DND-41 (cell line): ENCODE measurements around the gene GNPAT.

Experiments
- ATAC-seq: fragments of 200-7000 bp; cut with Tn5 transposase; 3 replicates; pipeline ENCODE4 v1.9.1; 2021; ENCODE audit warnings: low read depth; ENCODE audit not compliant: insufficient read depth
- DNase-seq: peaks from one replicate; pipeline ENCODE4 v3.0.0-alpha.2; 2020
- H2AFZ ChIP-seq: 2 replicates; pipeline ENCODE4 v1.6.0; 2012; ENCODE audit warnings: low read depth, low read length
- H3K27ac ChIP-seq: 2 replicates; pipeline ENCODE4 v1.5.1; 2012; ENCODE audit warnings: low read length, inconsistent platforms
- H3K27me3 ChIP-seq: fragments of 200-600 bp; sonication (generic); 2 replicates; pipeline ENCODE4 v1.6.0; 2012; ENCODE audit warnings: low read length, mild to moderate bottlenecking, inconsistent platforms; ENCODE audit not compliant: insufficient read depth, poor library complexity
- H3K36me3 ChIP-seq: 2 replicates; pipeline ENCODE4 v1.5.1; 2012; ENCODE audit warnings: low read length, inconsistent platforms; ENCODE audit not compliant: insufficient read depth
- H3K4me1 ChIP-seq: 2 replicates; pipeline ENCODE4 v1.5.1; 2012; ENCODE audit warnings: mild to moderate bottlenecking, low read length; ENCODE audit not compliant: insufficient read depth
- H3K4me2 ChIP-seq: 2 replicates; pipeline ENCODE4 v1.6.0; 2012; ENCODE audit warnings: mild to moderate bottlenecking, moderate library complexity, low read length, inconsistent platforms; ENCODE audit not compliant: insufficient read depth
- H3K4me3 ChIP-seq, 2 experiments: fragments of 200-600 bp in 1 of 2; shearing (Covaris generic) in 1 of 2; 2 replicates each; pipeline ENCODE4 v1.5.1; 2012 to 2016; ENCODE audit warnings: inconsistent platforms in 2 of 2, low read length in 2 of 2, mild to moderate bottlenecking in 2 of 2, low read depth in 1 of 2, moderate library complexity in 1 of 2
- H3K79me2 ChIP-seq: 2 replicates; pipeline ENCODE4 v1.6.0; 2012; ENCODE audit warnings: low read length, inconsistent platforms; ENCODE audit not compliant: insufficient read depth
- H3K9ac ChIP-seq: 2 replicates; pipeline ENCODE4 v1.6.0; 2012; ENCODE audit warnings: low read depth, mild to moderate bottlenecking, inconsistent platforms, low read length, moderate library complexity
- H3K9me3 ChIP-seq: 2 replicates; pipeline ENCODE4 v1.5.1; 2012; ENCODE audit warnings: low read length, moderate library complexity, mild to moderate bottlenecking, inconsistent platforms; ENCODE audit not compliant: insufficient read depth, severe bottlenecking
- H4K20me1 ChIP-seq: 2 replicates; pipeline ENCODE4 v1.6.0; 2012; ENCODE audit warnings: low read length; ENCODE audit not compliant: insufficient read depth
- EZH2 ChIP-seq: IDR thresholded peaks from 3 replicates; pipeline ENCODE4 v1.6.1; 2012; ENCODE audit warnings: borderline replicate concordance, low read depth, mild to moderate bottlenecking, moderate library complexity, low read length, inconsistent platforms; ENCODE audit not compliant: severe bottlenecking
- TF ChIP-seq, protein P1 (sequence below): IDR thresholded peaks from 2 replicates; pipeline ENCODE4 v1.5.1; 2012; ENCODE audit warnings: borderline replicate concordance, low read length, moderate library complexity, mild to moderate bottlenecking; ENCODE audit not compliant: poor library complexity, severe bottlenecking; ENCODE audit errors: extremely low read depth

The GNPAT gene

DNA sequence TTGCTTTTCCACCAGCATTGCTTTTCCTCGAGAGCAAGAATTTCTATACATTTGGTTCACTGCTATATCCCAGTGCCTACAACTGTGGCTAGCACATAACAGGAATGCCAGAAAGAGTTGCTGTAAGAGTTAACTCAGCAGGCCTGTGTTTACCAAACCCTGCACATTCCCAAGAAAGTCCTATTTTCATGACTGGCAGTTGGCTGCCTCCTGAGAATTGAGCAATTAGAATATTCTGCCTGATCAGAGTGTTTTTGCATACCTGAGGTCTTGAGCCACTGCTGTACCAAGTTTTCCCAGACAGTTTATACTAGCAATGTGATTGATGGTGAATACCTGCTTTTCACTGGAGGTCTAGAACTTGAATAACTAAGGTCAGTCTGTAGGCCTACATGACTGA is 2.7 kb upstream of the GNPAT start:
- Histone ChIP-seq H3K27ac (no peak overlapping the region), H3K36me3 (peaks cover 46% of the 10 kb centered on the region), H3K4me3 (no peak overlapping the region), H3K4me2 (no peak overlapping the region), H3K9ac (no peak overlapping the region), H3K9me3 (no peaks in the 10 kb centered on the region), H4K20me1 (no peaks in the 10 kb centered on the region; the same call in 1 of the 2 replicates), H3K27me3 (no peaks in the 10 kb centered on the region), H2AFZ (no peak overlapping the region), H3K79me2 (peaks cover 52% of the 10 kb centered on the region), H3K4me1 (peaks cover 29% of the 10 kb centered on the region)
- TF ChIP-seq EZH2, result no peak
- TF ChIP-seq, protein P1, sequence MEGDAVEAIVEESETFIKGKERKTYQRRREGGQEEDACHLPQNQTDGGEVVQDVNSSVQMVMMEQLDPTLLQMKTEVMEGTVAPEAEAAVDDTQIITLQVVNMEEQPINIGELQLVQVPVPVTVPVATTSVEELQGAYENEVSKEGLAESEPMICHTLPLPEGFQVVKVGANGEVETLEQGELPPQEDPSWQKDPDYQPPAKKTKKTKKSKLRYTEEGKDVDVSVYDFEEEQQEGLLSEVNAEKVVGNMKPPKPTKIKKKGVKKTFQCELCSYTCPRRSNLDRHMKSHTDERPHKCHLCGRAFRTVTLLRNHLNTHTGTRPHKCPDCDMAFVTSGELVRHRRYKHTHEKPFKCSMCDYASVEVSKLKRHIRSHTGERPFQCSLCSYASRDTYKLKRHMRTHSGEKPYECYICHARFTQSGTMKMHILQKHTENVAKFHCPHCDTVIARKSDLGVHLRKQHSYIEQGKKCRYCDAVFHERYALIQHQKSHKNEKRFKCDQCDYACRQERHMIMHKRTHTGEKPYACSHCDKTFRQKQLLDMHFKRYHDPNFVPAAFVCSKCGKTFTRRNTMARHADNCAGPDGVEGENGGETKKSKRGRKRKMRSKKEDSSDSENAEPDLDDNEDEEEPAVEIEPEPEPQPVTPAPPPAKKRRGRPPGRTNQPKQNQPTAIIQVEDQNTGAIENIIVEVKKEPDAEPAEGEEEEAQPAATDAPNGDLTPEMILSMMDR, result no peak
- ATAC-seq (no peak), DNase-seq (no peak)

DNA sequence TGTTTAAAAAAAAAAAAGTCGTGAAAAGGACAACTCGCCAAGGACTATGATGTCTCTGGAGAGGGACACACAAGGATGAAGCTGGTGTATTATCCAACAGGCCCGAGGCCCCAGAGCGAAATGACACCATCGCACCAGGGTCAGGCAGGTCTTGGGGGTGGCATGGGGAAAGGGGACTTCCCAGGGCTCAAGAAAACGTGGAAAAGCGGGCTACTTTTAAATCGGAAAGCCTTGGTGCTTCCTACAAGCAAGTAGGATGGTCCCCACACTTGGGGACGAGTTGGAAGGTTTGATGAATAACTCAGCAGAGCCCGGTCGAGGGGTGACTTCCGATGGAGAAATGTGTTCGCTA is 505 bp upstream of the GNPAT start:
- H3K79me2 ChIP-seq, result peaks cover 66% of the 10 kb centered on the region
- peaks cover 37% of the 10 kb centered on the region for H3K36me3 ChIP-seq
- peak overlapping the region; percentile 65 to 97 for H3K4me3 ChIP-seq
- peaks cover 46% of the 10 kb centered on the region for H3K4me1 ChIP-seq
- peak overlapping the region; percentile 77 for H3K4me2 ChIP-seq
- no peak for DNase-seq
- H2AFZ ChIP-seq, result peak overlapping the region; percentile 82
- TF ChIP-seq, protein P1, result no peak
- TF ChIP-seq EZH2, result no peak
- ATAC-seq, result peak; percentile 7; the same call in 1 of the 3 replicates
- peak overlapping the region; percentile 68 for H3K9ac ChIP-seq
- H3K27ac ChIP-seq, result peak overlapping the region; percentile 81
- peaks cover 4% of the 10 kb centered on the region; the same call in 1 of the 2 replicates for H4K20me1 ChIP-seq
- no peaks in the 10 kb centered on the region for H3K27me3 ChIP-seq
- no peaks in the 10 kb centered on the region for H3K9me3 ChIP-seq

DNA sequence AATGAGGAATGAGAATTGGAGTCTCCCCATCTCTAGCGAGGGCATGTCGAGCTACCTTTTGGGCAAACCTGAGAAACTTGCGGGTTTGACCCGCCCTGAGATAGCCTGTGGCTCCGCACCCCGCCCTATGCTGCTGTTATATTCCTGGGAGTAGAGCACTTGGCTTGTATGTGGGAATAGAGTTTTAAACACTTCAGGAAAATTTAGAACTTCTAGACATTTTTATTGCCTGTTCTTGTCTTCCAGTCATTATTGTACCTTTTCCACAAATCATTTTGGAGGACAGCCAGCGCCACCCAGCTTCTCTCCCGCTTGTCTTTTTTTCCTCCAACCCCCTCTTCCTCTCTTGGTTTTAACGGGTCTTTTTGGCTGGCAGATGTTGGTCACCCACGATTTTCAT is 738 bp downstream of the GNPAT start:
- peak overlapping the region; percentile 65 to 97 for H3K4me3 ChIP-seq
- DNase-seq (peak; percentile 48), ATAC-seq (peak; percentile 39)
- H3K9me3 ChIP-seq, result no peaks in the 10 kb centered on the region
- H3K36me3 ChIP-seq, result peaks cover 34% of the 10 kb centered on the region
- H3K27ac ChIP-seq, result peak overlapping the region; percentile 81
- peak overlapping the region; percentile 68 for H3K9ac ChIP-seq
- H2AFZ ChIP-seq, result peak overlapping the region; percentile 82
- no peak for TF ChIP-seq EZH2
- TF ChIP-seq, protein P1, result peak; percentile 50
- peak overlapping the region; percentile 77 for H3K4me2 ChIP-seq
- H3K27me3 ChIP-seq, result no peaks in the 10 kb centered on the region
- peaks cover 47% of the 10 kb centered on the region for H3K4me1 ChIP-seq
- peaks cover 7% of the 10 kb centered on the region; the same call in 1 of the 2 replicates for H4K20me1 ChIP-seq
- H3K79me2 ChIP-seq, result peaks cover 73% of the 10 kb centered on the region
